CD4-positive, alpha-beta T cell treated with Interleukin-6 at 100 ng/mL for 8 hours (primary cell): ENCODE data around the gene POLH.
"Not testable (repeated sequence)": the region's sequence is repeated elsewhere in the genome, so short reads cannot be mapped to it uniquely, and the experiment has no call there.

Experiments
- DNase-seq: peaks from one replicate; pipeline ENCODE4 v3.0.0-alpha.2; 2020; ENCODE audit warnings: mixed read lengths, low spot score

Gene POLH

GRCh38 chr6:43575772-43576551 lies at the start of gene POLH, which contains the start of gene XPO5:
POLH (plus strand) TSS chr6:43576185; CDS start chr6:43582320, 6,135 bp downstream.
XPO5 (minus strand) TSS chr6:43576038; CDS start chr6:43575864, 174 bp downstream.
- DNase-seq = peak; percentile 89

DNA sequence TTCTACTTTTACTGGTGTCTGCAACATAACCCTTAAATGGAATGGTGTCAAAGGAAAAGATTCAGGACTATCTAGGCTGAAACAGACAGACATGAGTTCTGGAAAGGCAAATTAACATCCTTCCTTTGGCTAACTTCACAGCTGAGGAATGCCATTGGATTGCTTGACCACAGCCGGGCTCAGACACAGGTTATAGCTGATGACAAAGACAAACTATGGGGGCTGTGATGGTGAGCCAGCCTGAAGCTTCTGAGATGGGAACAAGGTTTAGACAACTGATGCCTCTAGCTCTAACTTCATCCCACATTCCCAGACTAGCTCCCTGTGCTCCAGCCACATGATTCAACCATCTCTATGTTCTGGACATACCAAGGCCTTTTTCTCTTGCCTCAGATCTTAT lies 43.8 kb upstream of the POLH start:
- no peak for DNase-seq

DNA sequence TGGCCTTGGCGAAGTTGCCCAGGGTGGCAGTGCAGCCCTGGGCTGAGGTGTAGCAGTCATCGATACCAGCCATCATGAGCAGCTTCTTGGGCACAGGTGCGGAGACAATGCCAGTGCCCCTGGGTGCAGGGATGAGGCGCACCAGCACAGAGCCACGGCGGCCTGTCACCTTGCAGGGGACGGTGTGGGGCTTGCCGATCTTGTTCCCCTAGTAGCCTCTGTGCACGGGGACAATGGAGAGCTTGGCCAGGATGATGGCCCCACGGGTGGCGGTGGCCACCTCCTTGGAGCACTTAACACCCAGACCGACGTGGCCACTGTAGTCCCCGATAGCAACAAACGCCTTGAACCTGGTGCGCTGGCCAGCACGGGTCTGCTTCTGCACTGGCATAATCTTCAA lies 37.0 kb upstream of the POLH start:
- not testable (repeated sequence) for DNase-seq

GRCh38 chr6:43539409-43539808 lies 36.6 kb upstream of the POLH start:
- DNase-seq = not testable (repeated sequence)

DNA sequence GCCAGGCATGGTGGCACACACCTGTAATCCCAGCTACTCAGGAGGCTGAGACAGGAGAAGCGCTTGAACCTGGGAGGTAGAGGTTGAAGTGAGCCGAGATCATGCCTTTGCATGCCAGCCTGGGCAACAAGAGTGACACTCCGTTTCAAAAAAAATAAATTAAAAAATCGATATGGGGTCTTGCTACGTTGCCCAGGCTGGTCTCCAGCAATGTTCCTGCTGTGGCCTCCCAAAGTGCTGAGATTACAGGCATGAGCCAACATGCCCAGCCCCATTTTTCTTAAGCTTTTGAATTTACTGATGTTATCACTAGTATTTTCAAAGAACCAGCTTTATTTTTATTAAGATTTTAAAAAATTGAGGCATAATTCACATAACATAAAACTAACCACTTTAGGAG lies 35.5 kb upstream of the POLH start:
- DNase-seq = no peak

DNA sequence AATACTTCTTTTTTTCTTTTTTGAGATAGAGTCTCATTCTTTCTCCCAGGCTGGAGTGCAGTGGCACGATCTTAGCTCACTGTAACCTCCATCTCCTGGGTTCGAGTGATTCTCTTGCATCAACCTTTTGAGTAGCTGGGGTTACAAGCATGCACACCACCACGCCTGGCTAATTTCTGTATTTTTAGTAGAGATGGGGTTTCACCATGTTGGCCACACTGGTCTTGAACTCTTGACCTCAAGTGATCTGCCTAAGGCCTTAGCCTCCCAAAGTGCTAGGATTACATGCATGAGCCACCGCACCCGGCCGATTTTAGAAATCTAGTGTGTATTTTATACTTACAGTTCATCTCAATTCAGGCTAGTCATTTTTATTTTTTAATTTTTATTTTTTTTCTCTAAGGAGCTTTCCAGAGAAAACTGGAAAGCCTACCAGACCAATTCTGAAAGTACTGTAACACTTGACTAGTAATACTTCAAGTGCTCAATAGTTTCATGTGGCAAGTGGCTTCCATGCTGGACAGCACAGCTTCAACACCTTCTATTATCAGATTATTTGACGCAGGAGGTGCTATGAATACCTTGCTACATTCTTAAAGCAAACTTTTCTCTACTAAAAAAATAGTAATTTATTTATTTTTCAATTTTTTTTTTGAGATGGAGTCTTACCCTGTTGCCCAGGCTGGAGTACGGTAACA lies 34.1 kb upstream of the POLH start:
- no peak for DNase-seq

- no peak for DNase-seq
These were observed 31.5 kb upstream of the POLH start for GRCh38 chr6:43544461-43544860.

DNA sequence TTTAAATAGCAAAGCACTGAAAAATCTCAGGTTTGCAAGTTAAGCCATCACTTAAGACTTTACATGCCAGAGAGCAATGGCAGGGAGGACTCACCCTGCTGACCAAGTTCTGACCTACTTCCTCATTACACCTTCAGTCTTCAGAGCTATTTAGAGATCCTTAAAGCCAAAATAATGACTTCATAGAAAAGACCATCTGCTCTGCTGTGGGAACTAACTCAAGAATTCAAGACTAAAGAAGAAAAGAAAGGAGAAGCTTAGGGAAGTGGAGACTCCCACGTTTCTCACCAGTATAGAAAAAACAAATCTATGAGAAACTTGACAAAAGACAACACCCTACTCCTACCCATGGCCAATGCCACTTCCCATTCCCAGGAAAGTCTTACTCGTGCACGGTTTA lies 28.8 kb upstream of the POLH start:
- DNase-seq = no peak

DNA sequence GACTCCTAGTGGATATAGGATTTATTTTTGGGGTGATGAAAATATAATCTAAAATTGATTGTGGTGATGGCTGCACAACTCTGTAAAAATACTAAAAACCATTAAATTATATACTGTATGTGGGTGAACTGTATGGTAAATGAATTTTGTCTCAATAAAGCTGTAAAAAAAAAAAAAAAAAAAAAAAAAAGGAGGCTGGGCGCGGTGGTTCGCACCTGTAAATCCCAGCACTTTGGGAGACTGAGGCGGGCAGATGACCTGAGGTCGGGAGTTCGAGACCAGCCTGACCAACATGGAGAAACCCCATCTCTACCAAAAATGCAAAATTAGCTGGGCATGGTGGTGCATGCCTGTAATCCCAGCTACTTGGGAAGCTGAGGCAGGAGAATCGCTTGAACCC lies 18.4 kb upstream of the POLH start:
- not testable (repeated sequence) for DNase-seq

- DNase-seq = no peak
These were observed 16.7 kb upstream of the POLH start for GRCh38 chr6:43559328-43559727.

DNA sequence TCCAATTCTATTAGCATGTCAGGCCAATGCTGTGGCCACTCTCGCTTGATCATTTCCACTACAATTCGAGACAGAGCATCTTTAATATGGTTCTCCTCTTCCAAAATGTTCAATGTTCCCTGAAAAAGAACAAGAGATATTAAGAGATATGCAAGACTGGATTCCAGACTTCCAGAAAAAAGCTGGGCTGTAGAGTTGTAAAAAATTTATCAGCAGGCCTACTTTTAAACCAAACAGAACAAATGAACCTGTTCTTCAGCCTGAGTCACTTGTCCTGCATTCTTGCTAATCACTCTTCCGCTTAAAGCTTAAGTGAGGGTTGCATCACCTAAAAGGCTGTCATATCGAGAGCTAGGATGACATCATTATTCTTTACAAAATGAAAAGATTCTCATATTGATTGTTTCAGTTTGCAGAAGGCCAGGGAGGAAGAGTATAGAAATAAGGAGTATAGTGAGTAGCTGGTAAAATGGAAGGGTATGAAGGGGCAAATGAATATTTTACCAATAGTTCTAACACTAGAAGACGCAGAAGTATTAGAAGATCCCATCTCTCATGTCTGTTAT lies 5.0 kb upstream of the POLH start:
- DNase-seq = no peak

GRCh38 chr6:43572015-43572414 lies 4.0 kb upstream of the POLH start:
- no peak for DNase-seq

GRCh38 chr6:43575105-43575771 lies 747 bp upstream of the POLH start:
- no peak for DNase-seq

DNA sequence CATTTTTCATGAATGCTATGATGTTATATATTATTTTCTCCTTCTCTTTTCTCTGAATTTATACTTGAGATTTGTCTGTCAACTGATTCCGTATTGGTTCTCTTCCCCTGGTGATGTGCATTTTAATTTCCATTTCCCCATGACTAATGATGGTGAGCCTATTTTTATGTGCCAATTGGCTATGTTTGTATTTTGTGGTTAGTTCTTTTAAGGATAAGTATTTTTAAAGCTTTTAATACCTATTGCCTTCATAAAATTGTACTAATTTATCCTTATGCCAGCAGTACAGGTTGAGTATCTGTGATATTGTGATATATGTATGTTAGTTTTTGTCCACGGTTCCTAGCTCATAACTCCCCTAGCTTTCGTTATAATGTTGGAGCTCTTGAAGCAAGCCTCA lies 2.8 kb downstream of the POLH start:
- no peak for DNase-seq

- no peak for DNase-seq
These were observed 3.2 kb downstream of the POLH start for GRCh38 chr6:43579171-43579570.

- no peak for DNase-seq
These were observed 6.9 kb downstream of the POLH start for GRCh38 chr6:43582911-43583310.

GRCh38 chr6:43584892-43585570 lies 9.0 kb downstream of the POLH start:
- DNase-seq = peak; percentile 34

DNA sequence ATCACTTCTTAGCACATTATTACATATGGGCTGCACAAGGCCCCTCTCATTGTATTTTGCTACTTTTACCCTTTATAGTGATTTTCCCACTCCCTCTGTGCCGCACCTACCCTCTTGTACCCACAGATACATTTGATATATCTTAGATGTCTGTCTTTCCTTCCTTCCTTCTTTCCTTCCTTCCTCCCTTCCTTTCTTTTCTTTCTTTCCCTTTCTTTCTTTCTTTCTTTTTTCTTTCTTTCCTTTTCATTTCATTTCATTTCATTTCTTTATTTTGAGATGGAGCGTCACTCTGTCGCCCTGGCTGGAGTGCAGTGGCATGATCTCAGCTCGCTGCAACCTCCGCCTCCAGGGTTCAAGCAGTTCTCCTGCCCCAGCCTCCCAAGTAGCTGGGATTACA lies 12.2 kb downstream of the POLH start:
- DNase-seq = no peak

DNA sequence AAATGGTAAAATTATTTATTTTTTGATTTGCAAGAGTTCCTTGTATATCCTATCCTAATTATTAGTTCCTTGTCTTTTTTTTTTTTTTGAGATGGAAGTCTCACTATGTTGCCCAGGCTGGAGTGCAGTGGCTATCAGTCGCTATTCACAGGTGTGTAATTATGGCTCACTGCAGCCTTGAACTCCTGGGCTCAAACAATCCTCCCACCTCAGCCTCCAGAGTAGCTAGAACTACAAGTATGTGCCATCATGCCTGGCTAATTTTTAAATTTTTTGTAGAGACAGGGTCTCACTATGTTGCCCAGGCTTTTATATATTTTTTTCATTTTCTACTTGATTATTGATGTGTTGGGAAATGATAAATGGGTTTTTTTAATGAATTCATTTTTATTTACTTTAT lies 13.6 kb downstream of the POLH start:
- not testable (repeated sequence) for DNase-seq

DNA sequence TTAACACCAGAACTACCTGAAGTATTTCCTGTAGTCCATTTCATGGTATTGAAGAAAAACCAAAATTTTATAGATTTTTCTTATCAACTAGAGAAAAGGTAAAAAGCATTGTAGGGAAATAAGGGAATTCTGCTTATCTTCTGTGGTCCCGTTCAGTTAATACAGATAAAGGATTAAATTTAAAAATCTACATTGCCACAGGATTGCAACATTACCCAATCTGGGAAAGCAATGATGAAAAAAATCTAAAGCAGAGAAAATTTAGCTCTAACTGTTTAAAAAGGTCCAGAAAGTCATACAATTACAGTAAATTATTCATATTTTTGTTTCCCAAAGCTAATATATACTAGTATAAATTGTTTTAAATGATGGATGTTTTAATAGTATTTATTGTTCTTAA lies 18.0 kb downstream of the POLH start:
- no peak for DNase-seq

DNA sequence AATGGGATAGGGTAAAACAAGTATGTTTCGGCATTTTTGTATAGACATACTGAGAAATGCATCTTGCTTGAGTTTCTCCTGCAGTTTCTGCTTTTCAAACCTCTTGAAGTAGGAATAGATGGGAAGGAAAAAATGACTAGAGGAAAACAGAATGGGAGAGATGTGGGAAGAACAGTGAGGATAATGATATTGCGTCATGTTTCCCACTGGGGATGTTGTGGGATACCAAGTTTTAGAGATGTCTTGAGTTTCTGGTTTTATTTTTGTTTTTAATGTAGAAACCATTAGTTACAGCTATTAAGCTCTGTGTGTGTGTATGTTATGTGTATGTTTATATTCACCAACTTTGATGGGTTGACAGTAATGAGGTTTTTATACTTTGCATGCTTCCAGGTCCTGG lies 24.6 kb downstream of the POLH start:
- DNase-seq = no peak

GRCh38 chr6:43604174-43604573 lies 28.2 kb downstream of the POLH start:
- DNase-seq = no peak
